ENCODE results near the gene RGS6.

The RGS6 gene

GRCh38 chr14:72023128-72024042 lies 91.2 kb downstream of the RGS6 start:
- DNase-seq = no peak

GRCh38 chr14:72024043-72024407 lies 91.8 kb downstream of the RGS6 start:
- DNase-seq = peak; percentile 15

GRCh38 chr14:72024504-72024903 lies 92.3 kb downstream of the RGS6 start:
- no peak for DNase-seq

- DNase-seq = no peak
Measured at GRCh38 chr14:72026536-72026935, 94.3 kb downstream of the RGS6 start.

- no peak for DNase-seq
Measured at GRCh38 chr14:72027061-72027460, 94.8 kb downstream of the RGS6 start.

GRCh38 chr14:72033365-72033764 lies 101.1 kb downstream of the RGS6 start:
- DNase-seq = no peak

- no peak for DNase-seq
Measured at GRCh38 chr14:72040528-72040927, 108.3 kb downstream of the RGS6 start.

GRCh38 chr14:72045271-72045670 lies 113.0 kb downstream of the RGS6 start:
- DNase-seq = no peak

- DNase-seq = no peak
Measured at GRCh38 chr14:72045885-72046284, 113.7 kb downstream of the RGS6 start.

- no peak for DNase-seq
Measured at GRCh38 chr14:72049462-72049861, 117.2 kb downstream of the RGS6 start.

- DNase-seq = no peak
Measured at GRCh38 chr14:72052356-72052755, 120.1 kb downstream of the RGS6 start.

- DNase-seq = no peak
Measured at GRCh38 chr14:72053651-72054050, 121.4 kb downstream of the RGS6 start.

GRCh38 chr14:72054911-72055310 lies 122.7 kb downstream of the RGS6 start:
- DNase-seq = no peak

GRCh38 chr14:72057701-72058285 lies 125.6 kb downstream of the RGS6 start:
- no peak for DNase-seq

- no peak for DNase-seq
Measured at GRCh38 chr14:72060460-72060859, 128.2 kb downstream of the RGS6 start.

- DNase-seq = no peak
Measured at GRCh38 chr14:72060917-72061316, 128.7 kb downstream of the RGS6 start.

GRCh38 chr14:72061718-72062117 lies 129.5 kb downstream of the RGS6 start:
- DNase-seq = no peak

GRCh38 chr14:72063761-72064282 lies 131.6 kb downstream of the RGS6 start:
- DNase-seq = no peak

GRCh38 chr14:72064501-72064900 lies 132.3 kb downstream of the RGS6 start:
- DNase-seq = no peak

- no peak for DNase-seq
Measured at GRCh38 chr14:72070458-72070857, 138.2 kb downstream of the RGS6 start.

- DNase-seq = no peak
Measured at GRCh38 chr14:72075649-72076334, 143.6 kb downstream of the RGS6 start.

GRCh38 chr14:72081137-72081536 lies 148.9 kb downstream of the RGS6 start:
- DNase-seq = no peak

GRCh38 chr14:72084935-72085334 lies 152.7 kb downstream of the RGS6 start:
- DNase-seq = no peak

- DNase-seq = no peak
Measured at GRCh38 chr14:72089625-72090024, 157.4 kb downstream of the RGS6 start.
